Stimulated activated CD4-positive, alpha-beta T cell treated with anti-CD3 and anti-CD28 coated beads, Interleukin-15, amount 100 ng/mL, for 48 hours (primary cell): Measurements from ENCODE around the gene PDPR.
"Not testable (repeated sequence)": the region's sequence is repeated elsewhere in the genome, so short reads cannot be mapped to it uniquely, and the experiment has no call there.

ENCODE experiments used
- DNase-seq, 2 donors: peaks; one replicate each; pipeline ENCODE4 v3.0.0-alpha.2; 2020; ENCODE audit warnings: low read depth in 2 of 2

The PDPR gene

GRCh38 chr16:70113982-70114826 is at the start of gene PDPR:
Gene PDPR (plus strand): TSS chr16:70114332. CDS start chr16:70120493, 6,161 bp downstream.
- DNase-seq = peak; percentile 88 to 94

- DNase-seq = peak; percentile 26 to 51
These were observed 49.2 kb upstream of the PDPR start for GRCh38 chr16:70064841-70065370.

DNA sequence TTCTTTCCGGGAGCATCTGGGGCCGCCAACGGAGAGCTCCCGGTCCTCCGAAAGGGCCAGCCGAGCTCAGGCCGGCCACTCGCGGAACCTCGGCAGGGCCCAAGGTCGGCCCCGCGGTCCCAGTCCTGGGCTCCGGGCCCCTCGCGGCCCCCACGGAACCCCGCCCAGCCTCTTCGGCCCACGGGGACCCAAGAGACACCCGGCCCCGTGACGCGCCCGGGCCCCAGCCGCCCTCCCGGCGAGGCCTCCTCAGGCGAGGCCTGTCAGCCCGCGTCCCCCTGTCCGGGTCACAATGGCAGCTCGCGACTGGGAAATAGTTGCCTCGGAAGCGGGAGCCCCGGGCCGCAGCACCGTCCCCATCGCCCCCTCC is 48.8 kb upstream of the PDPR start:
- not testable (repeated sequence) for DNase-seq

DNA sequence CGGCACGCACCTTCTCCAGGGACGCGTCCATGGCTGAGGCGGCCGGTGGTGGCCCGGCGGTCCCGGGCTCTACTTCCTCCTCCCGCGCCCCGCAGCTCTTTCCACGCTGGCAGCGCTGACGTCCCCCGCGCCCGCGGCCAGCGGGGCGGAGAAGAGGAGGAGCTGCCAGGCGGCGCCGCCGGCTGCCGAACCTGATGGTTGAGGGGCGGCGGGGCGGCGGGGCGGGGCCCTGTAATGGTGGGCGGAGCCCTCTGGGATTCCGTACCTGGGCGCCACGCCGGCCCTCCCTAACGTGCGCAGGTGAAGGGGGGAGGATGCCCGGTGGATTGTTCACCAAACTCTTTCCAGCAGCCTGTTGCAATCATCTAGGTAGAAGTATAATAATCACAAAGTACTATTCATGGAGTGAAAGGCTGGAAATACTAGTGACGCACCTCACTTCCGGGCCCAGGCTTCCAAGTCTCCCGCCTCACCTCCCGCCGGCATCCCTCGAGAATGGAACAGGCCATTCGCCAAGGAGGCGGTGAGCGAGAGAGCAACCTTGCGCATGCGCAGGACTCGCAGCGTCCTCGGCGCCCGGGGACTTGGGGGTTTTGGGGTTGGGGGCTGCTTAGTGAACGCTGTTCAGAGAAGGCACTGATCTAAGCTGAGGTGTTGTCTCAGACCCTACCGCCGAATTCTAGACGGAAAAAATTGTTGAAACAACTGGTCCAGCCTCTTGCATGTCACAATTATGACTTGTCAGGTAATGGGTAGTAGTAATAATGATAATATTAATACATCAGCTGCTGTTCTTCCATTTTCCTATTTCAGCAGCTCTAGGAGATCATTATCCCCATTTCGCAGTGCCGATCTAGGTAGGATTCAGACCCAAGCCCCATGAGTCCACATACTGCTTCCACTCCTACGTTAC is 48.1 kb upstream of the PDPR start:
- DNase-seq = peak; percentile 80 to 90

DNA sequence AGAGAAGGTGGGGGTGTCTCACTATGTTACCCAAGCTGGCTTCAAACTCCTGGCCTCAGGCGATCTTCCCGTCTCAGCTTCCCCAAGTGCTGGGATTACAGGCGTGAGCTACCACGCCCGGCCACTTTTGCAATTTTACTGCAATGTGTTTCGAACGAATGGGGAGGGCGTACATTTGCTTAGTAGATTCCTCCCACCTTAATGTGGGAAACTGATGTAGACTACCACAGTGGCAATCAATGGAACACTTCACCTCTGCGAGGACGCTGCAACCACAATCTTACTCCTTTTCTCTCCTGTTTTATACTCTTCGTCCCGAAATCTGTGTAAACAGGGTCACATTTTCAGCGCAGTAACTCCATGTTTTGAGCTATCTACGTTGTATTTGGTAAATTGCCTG is 47.4 kb upstream of the PDPR start:
- DNase-seq = not testable (repeated sequence)

GRCh38 chr16:70079081-70079480 is 35.1 kb upstream of the PDPR start:
- not testable (repeated sequence) for DNase-seq

- DNase-seq = not testable (repeated sequence)
These were observed 32.9 kb upstream of the PDPR start for GRCh38 chr16:70081219-70081618.

GRCh38 chr16:70083931-70084330 is 30.2 kb upstream of the PDPR start:
- not testable (repeated sequence) for DNase-seq

- not testable (repeated sequence) for DNase-seq
These were observed 26.0 kb upstream of the PDPR start for GRCh38 chr16:70088160-70088559.

DNA sequence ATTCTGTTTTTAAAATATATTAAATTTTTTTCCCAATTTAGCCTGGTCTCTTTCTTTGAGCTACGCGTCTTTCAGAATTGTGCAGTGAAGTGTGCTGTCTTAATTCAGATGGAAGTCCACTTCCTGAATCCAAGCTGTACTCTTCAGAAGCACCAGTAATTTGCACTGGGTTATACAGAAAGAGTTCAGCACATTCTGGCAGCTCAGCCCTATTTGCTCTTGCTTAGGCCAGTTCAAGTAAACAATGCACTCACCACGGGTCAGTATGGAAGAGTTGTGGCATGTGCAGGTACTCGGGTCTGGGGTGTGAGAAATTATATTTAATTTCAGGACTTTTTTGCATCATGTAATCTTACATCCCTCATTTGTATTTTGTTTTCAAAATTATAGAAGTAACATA is 25.3 kb upstream of the PDPR start:
- not testable (repeated sequence) for DNase-seq

GRCh38 chr16:70089289-70089688 is 24.8 kb upstream of the PDPR start:
- not testable (repeated sequence) for DNase-seq

DNA sequence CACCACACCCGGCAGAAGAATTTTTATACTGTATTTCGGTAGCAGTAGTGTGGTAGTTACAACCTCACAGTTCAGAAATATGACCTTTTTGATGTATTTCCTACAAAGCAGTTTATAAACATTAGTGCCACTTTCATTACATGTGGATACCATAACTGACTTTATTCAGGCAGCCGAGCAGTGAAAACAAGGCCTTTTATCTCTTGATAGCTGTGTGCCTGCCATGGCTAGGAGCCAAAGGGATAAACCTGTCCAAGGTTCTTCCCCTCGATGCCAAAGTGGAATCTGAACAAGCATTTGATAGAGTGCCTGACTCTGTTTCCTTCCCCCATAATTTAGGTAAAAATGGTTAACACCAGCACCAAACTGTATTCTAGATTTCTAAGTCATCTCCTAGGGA is 23.0 kb upstream of the PDPR start:
- DNase-seq = not testable (repeated sequence)

DNA sequence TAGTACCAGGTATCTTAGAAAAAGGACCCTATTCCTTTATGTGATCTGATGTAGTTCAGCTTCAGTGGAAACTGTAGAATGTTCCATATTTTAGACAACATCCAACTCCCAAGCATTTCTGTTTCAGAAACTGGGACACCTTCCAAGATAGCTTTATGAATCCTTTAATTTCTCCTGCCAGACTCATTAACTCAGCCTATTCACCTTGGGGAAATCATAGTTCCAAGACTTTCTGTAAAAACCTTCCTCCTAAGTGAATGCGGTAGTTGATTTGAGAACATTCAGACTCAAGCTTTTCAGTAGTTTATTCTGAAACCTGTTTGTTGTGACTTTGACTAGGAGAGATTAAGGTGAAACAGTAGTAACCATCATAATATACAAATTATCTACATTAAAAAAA is 20.0 kb upstream of the PDPR start:
- not testable (repeated sequence) for DNase-seq

DNA sequence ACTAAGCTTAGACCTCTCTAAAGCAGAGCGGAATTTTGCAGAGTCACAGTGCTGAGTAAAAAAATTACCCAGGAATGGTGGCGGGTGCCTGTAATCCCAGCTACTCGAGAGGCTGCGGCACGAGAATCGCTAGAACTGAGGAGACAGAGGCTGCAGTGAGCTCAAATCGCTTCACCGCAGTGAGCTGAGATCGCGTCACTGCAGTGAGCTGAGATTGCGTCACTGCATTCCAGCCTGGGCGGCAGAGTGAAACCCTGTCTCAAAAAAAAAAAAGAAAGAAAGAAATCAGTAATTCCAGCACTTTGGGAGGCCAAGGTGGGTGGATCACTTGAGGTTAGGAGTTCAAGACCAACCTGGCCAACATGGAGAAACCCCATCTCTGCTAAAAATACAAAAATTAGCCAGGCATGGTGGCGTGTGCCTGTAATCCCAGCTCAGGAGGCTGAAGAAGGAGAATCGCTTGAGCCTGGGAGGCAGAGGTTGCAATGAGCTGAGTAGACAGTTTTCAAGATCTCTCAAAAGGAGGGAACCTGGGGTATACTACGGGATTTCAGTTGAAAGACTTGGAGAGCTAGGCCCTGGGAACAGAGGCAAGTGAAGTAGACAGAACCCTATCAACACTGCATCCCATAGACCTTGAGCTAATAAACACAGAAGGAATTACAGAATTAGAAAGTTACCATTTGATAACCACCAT is 4.4 kb upstream of the PDPR start:
- not testable (repeated sequence) for DNase-seq

DNA sequence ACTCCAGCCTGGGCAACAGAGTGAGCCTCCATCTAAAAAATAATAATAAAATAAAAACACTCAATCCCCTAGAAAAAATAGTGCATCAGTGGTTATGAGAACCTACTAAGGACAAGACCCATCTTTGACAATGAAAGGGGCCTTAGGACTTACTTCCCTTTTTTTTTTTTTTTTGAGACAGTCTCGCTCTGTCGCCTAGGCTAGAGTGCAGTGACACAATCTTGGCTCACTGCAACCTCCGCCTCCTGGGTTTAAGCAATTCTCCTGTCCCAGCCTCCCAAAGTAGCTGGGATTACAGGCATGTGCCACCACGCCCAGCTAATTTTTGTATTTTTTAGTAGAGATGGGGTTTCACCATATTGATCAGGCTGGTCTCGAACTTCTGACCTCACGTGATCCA is 2.0 kb upstream of the PDPR start:
- DNase-seq = not testable (repeated sequence)

GRCh38 chr16:70113599-70113981 is 542 bp upstream of the PDPR start:
- DNase-seq = not testable (repeated sequence)

DNA sequence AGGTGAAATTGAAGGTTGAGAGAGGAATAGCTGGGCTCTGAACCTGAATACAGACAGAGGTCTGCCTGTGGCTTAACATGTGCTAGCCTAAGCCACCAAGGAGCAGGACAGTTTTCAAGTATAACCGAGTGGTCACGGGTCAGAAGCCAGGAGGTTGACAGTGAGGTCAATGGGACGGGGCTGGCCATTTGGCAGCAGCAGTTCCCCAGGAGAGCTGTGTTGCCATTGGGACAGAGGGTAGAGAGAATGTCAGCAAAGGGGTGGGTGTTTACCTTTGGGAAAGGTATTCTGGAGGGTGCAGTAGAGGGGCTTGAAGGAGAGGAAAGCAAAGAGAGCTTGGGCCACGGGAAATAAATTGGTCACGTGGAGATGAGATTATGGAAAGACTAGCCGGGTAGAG is 4.2 kb downstream of the PDPR start:
- not testable (repeated sequence) for DNase-seq

- not testable (repeated sequence) for DNase-seq
These were observed 4.6 kb downstream of the PDPR start for GRCh38 chr16:70118776-70119175.

GRCh38 chr16:70120398-70120797 is 6.3 kb downstream of the PDPR start:
- not testable (repeated sequence) for DNase-seq

GRCh38 chr16:70123822-70124221 is 9.7 kb downstream of the PDPR start:
- DNase-seq = not testable (repeated sequence)

DNA sequence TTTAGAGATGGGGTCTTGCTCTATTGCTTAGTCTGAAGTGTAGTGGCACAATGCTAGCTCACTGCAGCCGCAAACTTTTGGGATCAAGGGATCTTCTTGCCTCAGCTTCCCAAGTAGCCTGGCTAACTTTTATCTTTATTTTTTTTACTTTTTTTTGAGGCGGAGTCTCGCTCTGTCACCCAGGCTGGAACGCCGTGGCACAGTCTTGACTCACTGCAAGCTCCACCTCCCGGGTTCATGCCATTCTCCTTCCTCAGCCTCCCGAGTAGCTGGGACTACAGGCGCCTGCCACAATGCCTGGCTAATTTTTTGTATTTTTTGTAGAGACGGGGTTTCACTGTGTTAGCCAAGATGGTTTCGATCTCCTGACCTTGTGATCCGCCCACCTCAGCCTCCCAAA is 12.1 kb downstream of the PDPR start:
- DNase-seq = not testable (repeated sequence)

DNA sequence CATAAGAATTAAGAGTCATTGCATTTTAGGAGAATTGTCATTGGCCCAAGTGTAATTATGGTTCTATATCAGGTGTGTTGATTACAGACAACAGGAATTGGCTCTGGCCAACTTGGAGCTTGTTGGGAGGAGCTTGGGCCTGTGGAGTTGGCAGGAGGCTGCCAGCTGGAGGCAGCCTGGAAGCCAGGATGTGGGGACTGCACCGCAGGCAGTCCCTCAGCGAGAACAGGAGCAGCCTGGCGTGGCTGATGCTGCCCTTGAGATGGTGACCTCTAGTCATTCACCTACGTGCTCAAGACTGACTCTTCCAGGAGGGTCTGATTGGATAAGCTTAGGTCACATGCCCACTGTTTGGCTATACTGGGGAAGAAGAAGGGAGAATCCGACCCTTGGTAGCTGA is 13.6 kb downstream of the PDPR start:
- DNase-seq = not testable (repeated sequence)
